Smooth muscle cell (in vitro differentiated cells): ENCODE measurements around the gene USP34. TPM values are rescaled to one million over a fixed set of nuclear protein-coding genes. Genes with fewer than 3 reads are reported as not detected.

Experiments used
- DNase-seq: peaks from one replicate; lab custom pipeline; 2025; ENCODE audit not compliant: unreplicated experiment; lab: John Stamatoyannopoulos, UW
- H2AFZ ChIP-seq: fragments of 200-600 bp; sonication (generic); 2 replicates; pipeline ENCODE4 v1.6.0; 2016; ENCODE audit warnings: antibody characterized with exemption, low read depth, mild to moderate bottlenecking
- H3F3A ChIP-seq: fragments of 200-600 bp; sonication (generic); 2 replicates; pipeline ENCODE4 v1.6.0; 2017; ENCODE audit warnings: antibody characterized with exemption, low read depth
- H3K27ac ChIP-seq: fragments of 200-600 bp; sonication (generic); 2 replicates; pipeline ENCODE4 v1.5.1; 2016; ENCODE audit warnings: low read depth, mild to moderate bottlenecking
- H3K27me3 ChIP-seq: fragments of 200-600 bp; sonication (generic); 2 replicates; pipeline ENCODE4 v1.6.1; 2016; ENCODE audit warnings: low read depth, mild to moderate bottlenecking
- H3K36me3 ChIP-seq: fragments of 200-600 bp; sonication (generic); 2 replicates; pipeline ENCODE4 v1.5.1; 2016; ENCODE audit warnings: low read depth
- H3K4me1 ChIP-seq: fragments of 200-600 bp; sonication (generic); 2 replicates; pipeline ENCODE4 v1.5.1; 2016; ENCODE audit warnings: low read depth
- H3K4me2 ChIP-seq: fragments of 200-600 bp; sonication (generic); 2 replicates; pipeline ENCODE4 v1.6.0; 2016; ENCODE audit warnings: mild to moderate bottlenecking
- H3K4me3 ChIP-seq: fragments of 200-600 bp; sonication (generic); 2 replicates; pipeline ENCODE4 v1.5.1; 2016; ENCODE audit warnings: mild to moderate bottlenecking
- H3K79me2 ChIP-seq: fragments of 200-600 bp; sonication (generic); 2 replicates; pipeline ENCODE4 v1.6.0; 2016; ENCODE audit warnings: low read depth, mild to moderate bottlenecking
- H3K9ac ChIP-seq: fragments of 200-600 bp; sonication (generic); 2 replicates; pipeline ENCODE4 v1.6.0; 2016; ENCODE audit warnings: low read depth
- H3K9me3 ChIP-seq: fragments of 200-600 bp; sonication (generic); replicated peaks from 2 replicates; pipeline ENCODE4 v1.5.1; 2016; ENCODE audit warnings: low read depth
- H4K20me1 ChIP-seq: fragments of 200-600 bp; sonication (generic); 2 replicates; pipeline ENCODE4 v1.6.0; 2016; ENCODE audit warnings: low read depth
- WGBS: methylation state at CpG from one replicate; pipeline ENCODE4 v1.1.7; 2016; ENCODE audit warnings: low lambda C conversion rate; 5-methylcytosine and 5-hydroxymethylcytosine counted together
- polyA plus RNA-seq: library from polyadenylated mRNA; unstranded; fragments of >200 nt; fragmentation: Nextera tagmentation; extraction: Ambion mirVana; gene quantifications from 2 replicates; pipeline ENCODE4 v1.2.1, GENCODE V29; 2016
- total RNA-seq: library from RNA; depleted of rRNA; stranded (reverse); fragments of >200 nt; gene quantifications from 2 replicates; pipeline ENCODE4 v1.2.3, GENCODE V29; 2014
- TF ChIP-seq, protein P1 (sequence below): fragments of 200-600 bp; sonication (generic); IDR thresholded peaks from 2 replicates; pipeline ENCODE4 v1.5.1; 2017; ENCODE audit warnings: borderline replicate concordance, mild to moderate bottlenecking, antibody characterized with exemption; ENCODE audit not compliant: insufficient read depth, poor library complexity, severe bottlenecking

USP34 gene
- total and polyA plus RNA-seq, 2 experiments from 2014 or later = 26.4 to 152 TPM

DNA sequence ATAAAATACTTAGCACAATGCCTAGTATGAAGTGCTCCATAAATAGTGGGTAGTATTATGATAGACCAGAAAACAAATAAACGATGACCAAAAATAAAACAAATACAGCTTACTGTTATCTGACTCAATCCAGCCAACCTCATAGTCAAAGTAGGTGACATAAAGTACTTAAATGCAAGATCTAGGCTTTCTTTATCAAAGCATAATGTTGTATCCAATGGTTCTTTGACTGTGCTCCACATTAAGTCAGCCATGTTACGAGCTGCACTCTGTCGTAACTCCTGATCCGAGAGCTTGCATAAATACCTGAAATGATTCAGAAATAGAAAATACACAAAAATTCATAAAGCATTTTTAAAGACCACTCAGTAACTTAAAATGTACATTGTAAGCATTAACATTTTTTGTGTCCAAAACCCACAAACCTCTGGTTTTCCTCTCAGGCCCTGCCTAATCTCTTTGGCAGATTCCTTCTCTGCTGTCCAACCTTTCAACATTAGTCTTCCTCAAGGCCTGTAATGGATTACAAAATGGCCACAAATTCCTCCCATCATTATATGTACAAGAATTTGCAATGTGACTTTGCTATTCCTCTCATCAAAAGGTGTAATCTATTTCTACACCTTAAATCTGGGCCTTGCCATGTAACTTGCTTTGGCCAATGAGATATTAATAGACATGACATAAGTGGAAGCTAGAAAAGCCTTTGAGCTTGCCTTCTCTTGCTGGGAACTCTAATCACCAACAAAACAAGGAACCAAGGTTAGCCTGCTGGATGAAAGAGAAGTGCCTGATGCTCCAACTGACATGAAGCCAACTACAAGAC lies 90.6 kb downstream of the USP34 start:
- peak overlapping the region; percentile 44 for H3K27ac ChIP-seq
- no peak overlapping the region for H3K9ac ChIP-seq
- peaks cover 5% of the 10 kb centered on the region for H3K4me1 ChIP-seq
- no peaks in the 10 kb centered on the region for H3K27me3 ChIP-seq
- H4K20me1 ChIP-seq = peaks cover 8% of the 10 kb centered on the region
- TF ChIP-seq, protein P1, sequence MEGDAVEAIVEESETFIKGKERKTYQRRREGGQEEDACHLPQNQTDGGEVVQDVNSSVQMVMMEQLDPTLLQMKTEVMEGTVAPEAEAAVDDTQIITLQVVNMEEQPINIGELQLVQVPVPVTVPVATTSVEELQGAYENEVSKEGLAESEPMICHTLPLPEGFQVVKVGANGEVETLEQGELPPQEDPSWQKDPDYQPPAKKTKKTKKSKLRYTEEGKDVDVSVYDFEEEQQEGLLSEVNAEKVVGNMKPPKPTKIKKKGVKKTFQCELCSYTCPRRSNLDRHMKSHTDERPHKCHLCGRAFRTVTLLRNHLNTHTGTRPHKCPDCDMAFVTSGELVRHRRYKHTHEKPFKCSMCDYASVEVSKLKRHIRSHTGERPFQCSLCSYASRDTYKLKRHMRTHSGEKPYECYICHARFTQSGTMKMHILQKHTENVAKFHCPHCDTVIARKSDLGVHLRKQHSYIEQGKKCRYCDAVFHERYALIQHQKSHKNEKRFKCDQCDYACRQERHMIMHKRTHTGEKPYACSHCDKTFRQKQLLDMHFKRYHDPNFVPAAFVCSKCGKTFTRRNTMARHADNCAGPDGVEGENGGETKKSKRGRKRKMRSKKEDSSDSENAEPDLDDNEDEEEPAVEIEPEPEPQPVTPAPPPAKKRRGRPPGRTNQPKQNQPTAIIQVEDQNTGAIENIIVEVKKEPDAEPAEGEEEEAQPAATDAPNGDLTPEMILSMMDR = no peak
- peak overlapping the region; percentile 24 for H3K4me2 ChIP-seq
- H3F3A ChIP-seq = peaks cover 14% of the 10 kb centered on the region
- H2AFZ ChIP-seq = no peak overlapping the region
- no peaks in the 10 kb centered on the region for H3K9me3 ChIP-seq
- peaks cover 19% of the 10 kb centered on the region for H3K79me2 ChIP-seq
- H3K4me3 ChIP-seq = no peak overlapping the region
- H3K36me3 ChIP-seq = peaks cover 16% of the 10 kb centered on the region
- no peak for DNase-seq
- WGBS = 70% methylated on average over 4 of the region's 4 CpGs

DNA sequence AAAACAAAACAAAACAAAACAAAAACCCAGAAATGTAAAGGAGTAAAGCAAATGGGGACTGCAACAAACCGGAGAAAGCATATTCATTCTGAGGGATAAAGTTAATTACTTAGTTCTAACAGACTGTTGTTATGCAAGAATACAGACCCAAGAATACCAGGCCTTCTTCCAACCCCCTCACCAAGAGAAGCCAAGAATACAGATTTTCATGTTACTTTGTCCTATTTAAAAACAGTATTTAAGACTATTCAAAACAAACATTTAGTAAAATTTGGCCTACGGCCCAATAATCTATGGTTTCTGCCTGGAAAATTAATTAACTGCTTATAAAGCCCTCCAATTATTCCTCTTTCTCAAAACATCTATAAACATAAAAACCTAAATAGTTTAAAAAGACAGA lies 91.4 kb downstream of the USP34 start:
- H4K20me1 ChIP-seq = peaks cover 11% of the 10 kb centered on the region
- H3F3A ChIP-seq = peaks cover 14% of the 10 kb centered on the region
- no peak for DNase-seq
- no peak overlapping the region for H3K9ac ChIP-seq
- no peaks in the 10 kb centered on the region for H3K9me3 ChIP-seq
- no peak overlapping the region for H3K4me3 ChIP-seq
- peaks cover 5% of the 10 kb centered on the region for H3K4me1 ChIP-seq
- H3K36me3 ChIP-seq = peaks cover 23% of the 10 kb centered on the region
- H3K27me3 ChIP-seq = no peaks in the 10 kb centered on the region
- peak overlapping the region; percentile 24 for H3K4me2 ChIP-seq
- TF ChIP-seq, protein P1 = no peak
- H3K79me2 ChIP-seq = peaks cover 21% of the 10 kb centered on the region
- no peak overlapping the region for H2AFZ ChIP-seq
- WGBS = 89% methylated on average over 2 of the region's 2 CpGs
- peak overlapping the region; percentile 44 for H3K27ac ChIP-seq

DNA sequence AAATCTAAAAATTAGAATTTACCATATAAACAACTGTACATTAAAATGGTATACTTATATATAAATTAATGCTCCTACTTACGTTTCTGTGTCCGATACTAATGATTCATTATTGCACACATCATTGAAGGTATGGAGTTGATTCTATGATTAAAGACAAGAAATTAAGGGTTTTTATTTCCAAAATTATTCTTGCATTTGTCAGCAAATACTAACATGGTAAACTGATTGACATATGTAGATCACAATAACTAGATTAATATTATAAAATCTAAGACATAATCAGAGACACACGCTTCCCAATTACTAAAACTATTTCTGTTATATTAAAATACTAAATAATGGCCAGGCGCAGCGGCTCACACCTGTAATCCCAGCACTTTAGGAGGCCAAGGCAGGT lies 92.6 kb downstream of the USP34 start:
- Histone ChIP-seq H4K20me1 (peaks cover 20% of the 10 kb centered on the region), H3K27me3 (no peaks in the 10 kb centered on the region), H3F3A (peaks cover 14% of the 10 kb centered on the region), H3K27ac (no peak overlapping the region), H3K4me1 (peaks cover 5% of the 10 kb centered on the region), H3K4me2 (no peak overlapping the region), H3K4me3 (no peak overlapping the region), H3K9me3 (no peaks in the 10 kb centered on the region), H3K36me3 (peaks cover 27% of the 10 kb centered on the region), H3K9ac (no peak overlapping the region), H3K79me2 (peaks cover 24% of the 10 kb centered on the region), H2AFZ (no peak overlapping the region)
- TF ChIP-seq, protein P1 = no peak
- 98% methylated on average over 5 of the region's 5 CpGs for WGBS
- DNase-seq = no peak

DNA sequence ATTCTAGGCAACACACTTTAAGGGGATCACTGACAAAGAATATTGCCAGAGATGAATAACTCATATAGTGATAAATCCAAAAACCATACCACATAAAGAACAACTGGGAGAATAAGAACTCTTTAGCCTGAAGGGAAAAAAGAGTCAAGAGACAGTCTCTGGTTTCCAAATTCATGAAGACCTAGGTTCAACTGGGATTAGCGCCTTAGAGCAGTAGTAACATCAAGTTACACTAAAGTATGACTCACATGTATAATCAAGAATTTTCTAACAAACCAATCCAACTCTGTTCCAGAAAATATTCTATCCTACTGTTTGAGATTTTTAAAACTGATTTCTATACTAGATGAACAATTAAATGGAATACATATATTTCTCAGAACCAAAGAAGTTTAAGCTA lies 93.8 kb downstream of the USP34 start:
- no peaks in the 10 kb centered on the region for H3K9me3 ChIP-seq
- no peak overlapping the region for H3K4me3 ChIP-seq
- no peak overlapping the region for H2AFZ ChIP-seq
- H3K27me3 ChIP-seq = no peaks in the 10 kb centered on the region
- WGBS = 41% methylated on average over 1 of the region's 1 CpG
- H3K79me2 ChIP-seq = peaks cover 37% of the 10 kb centered on the region
- DNase-seq = no peak
- H3K4me2 ChIP-seq = no peak overlapping the region
- H3K4me1 ChIP-seq = peaks cover 5% of the 10 kb centered on the region
- H4K20me1 ChIP-seq = peaks cover 28% of the 10 kb centered on the region
- H3F3A ChIP-seq = peaks cover 9% of the 10 kb centered on the region
- H3K36me3 ChIP-seq = peaks cover 18% of the 10 kb centered on the region
- TF ChIP-seq, protein P1 = no peak
- no peak overlapping the region for H3K27ac ChIP-seq
- H3K9ac ChIP-seq = no peak overlapping the region
